HG03196 (cell line): ENCODE measurements around the gene REV3L.
A peak's percentile ranks its signal among the peaks of the same experiment; 100 is the strongest.
"Not testable (repeated sequence)": the region's sequence is repeated elsewhere in the genome, so short reads cannot be mapped to it uniquely, and the experiment has no call there.

Experiments used
- ATAC-seq: cut with Tn5 transposase; IDR thresholded peaks from one replicate; pipeline ENCODE4 v1.9.1; 2021; ENCODE audit not compliant: unreplicated experiment

Gene REV3L

GRCh38 chr6:111499269-111499793 lies 16.3 kb upstream of the REV3L start:
- ATAC-seq, result no peak

DNA sequence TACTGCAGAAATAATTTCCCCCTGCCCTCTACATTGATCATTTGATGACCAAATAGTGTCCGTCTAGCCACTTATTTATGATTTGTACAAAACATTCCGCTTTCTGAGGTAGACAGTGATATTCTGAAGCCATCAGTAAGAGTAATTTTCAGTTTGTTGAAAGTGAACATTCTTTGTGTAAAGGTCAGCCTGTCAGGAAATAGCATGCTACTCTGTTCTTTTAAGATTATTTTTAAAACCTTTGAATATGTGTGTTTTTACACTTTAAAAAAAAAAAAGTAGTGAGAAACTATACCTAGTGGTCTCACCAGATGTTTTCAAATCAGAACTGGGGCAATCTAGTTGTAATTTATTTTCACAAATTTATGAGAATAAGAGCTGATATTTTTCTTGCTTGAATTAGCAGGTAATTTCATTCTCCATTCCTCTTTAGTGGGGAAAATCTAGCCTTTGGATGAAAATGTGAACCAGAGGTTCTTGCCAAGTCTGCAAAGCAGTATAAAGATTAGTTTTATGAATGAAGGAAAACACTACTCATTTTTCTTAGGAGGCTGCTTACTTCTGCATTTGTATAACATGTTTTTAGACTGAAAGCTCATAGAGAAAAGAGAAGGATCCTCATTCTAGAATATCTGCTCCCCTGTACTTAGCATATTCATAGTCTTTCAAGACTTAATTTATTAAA lies 12.1 kb upstream of the REV3L start:
- no peak for ATAC-seq

DNA sequence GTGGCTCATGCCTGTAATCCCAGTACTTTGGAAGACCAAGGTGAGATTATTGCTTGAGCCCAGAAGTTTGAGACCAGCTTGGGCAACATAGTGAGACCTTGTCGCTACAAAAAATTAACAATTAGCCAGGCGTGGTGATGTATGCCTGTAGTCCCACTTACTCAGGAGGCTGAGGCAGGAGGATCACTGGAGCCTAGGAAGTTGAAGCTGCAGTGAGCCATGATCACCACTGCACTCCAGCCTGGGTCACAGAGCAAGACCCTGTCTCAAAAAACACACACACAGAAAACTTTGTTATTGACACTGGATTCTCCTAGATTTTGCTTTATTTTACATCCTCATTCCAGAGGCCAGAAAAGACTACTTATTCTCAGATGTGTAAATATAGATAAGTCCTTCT lies 9.5 kb upstream of the REV3L start:
- ATAC-seq, result no peak

DNA sequence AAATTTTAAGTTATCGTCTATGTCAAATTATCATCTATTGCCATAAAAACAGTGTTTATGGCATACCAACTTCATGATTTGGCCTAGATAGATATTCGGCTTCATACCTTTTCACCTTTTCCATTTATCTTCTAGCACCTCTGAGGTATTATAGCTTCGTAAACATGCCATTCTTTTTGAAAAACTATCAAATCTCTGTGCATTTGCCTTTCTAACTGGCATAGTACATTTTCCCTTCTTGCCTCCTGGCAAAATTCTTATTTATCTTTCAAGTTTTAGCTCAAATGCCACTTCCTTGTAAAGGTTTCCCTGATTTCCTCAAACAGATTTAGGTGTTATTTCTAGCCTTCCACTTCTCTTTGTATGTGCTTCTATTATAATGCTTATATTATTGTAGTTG lies 7.0 kb upstream of the REV3L start:
- ATAC-seq, result no peak

- ATAC-seq, result peak; percentile 29
Observed at GRCh38 chr6:111487661-111488060, 4.6 kb upstream of the REV3L start.

GRCh38 chr6:111486921-111487320 lies 3.9 kb upstream of the REV3L start:
- ATAC-seq, result no peak

GRCh38 chr6:111486475-111486874 lies 3.5 kb upstream of the REV3L start:
- no peak for ATAC-seq

DNA sequence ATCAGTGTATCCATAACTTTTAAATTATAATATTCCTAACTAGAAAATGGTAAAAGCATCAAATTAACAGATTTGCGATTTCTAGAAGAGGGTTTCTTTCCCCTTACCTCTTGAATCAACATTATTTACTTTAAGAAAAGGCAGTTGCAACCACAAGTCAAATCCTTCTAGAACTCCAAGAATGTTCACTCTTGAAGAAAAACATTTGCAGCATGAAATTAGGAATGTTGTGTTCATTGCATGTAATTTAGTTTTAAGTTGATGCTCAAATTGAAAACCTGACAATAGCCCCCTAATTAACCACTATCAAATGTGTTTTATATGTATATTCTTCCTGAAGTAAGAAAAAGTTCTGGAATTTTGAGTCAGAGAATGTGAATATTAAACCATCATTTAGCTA lies 2.3 kb upstream of the REV3L start:
- ATAC-seq, result no peak

DNA sequence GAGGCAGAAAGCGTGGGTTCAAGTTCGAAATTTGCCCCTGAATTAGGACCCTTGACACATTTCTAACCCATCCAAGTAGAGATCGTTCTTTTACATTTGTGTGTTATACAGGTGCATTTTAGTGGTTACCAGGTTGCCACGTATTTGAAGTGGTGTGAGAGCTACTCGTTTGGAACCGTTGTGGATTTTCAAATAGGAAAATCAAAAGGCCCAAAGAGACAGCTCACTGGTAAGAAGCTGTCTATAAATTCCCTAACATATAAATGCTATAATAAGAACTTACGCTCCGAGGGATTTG lies 1.6 kb upstream of the REV3L start:
- ATAC-seq, result no peak

- peak; percentile 50 for ATAC-seq
Observed at GRCh38 chr6:111483736-111484632, 966 bp upstream of the REV3L start.

DNA sequence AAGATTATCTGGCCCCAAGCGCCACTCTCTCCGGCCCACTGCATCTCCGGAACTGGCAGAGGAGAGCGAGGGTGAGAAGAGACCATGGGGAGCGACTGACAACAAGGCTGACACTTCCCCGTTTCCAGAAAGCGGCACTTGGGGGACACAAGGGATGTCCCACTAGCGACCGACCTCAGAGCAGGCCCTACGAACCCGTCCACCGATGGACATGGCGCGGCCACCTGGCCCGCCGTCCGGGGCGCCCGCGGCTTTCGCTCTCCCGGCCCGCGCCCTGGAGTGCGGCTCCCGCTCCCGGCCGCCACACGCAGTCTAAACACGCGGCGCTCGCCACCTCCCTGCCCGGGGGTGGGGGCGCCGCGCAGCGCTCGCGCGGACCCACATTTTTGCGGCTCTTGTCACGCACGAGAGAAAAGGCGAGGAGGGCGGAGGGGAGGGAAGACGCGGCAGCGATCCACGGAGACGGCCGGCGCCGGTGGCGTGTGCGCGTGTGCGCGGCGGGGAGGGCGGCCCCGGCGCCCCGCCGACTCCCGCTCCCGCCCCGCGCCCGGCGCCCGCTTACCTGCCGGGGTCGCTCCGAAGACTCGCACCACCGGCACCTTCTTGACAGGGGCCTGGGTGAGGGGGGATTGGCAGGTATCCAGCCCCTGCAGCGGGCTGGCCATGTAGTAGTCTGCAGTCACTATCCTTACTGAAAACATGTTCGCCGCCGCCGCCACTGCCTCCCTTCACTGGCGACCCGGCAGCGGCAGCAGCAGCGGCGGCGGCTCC lies 645 bp downstream of the REV3L start:
- peak; percentile 17 for ATAC-seq

DNA sequence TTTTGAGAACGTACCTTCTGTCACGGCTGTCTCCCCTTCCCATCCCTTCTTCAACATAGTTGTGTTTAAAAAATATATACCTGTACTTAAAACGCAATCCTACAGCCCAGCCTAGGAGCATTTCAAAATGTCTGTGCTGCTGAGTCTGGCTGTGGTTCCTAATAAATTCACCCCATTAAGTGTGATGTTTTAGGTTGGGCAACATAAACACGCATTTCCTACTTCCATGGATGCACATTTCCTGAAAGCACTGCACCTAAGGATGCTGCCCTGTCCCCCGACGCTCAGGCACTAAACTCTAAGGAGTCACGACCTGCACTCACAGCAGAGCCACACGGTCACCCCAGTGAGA lies 1.2 kb downstream of the REV3L start:
- no peak for ATAC-seq

- ATAC-seq, result no peak
Observed at GRCh38 chr6:111480988-111481822, 1.8 kb downstream of the REV3L start.

DNA sequence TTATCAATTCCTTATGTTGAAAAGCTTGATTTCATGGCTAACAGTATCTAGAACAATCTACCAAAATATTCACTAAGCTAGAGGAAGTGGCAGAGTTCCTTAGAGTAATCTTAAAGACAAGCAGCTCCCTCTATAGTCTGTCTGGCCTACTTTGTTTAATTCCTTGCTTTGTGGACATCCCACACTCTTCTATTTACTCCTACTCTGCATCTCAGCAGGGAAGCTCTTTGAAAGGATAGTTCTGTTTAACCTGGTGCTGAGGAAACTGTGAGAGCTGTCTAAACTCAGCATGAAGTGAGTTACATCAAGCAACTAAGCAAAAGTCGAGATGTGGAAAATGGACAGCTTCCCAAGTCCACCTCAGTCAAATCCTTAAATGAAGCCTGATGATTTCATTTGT lies 4.3 kb downstream of the REV3L start:
- no peak for ATAC-seq

- ATAC-seq, result no peak
Observed at GRCh38 chr6:111478064-111478476, 4.9 kb downstream of the REV3L start.

DNA sequence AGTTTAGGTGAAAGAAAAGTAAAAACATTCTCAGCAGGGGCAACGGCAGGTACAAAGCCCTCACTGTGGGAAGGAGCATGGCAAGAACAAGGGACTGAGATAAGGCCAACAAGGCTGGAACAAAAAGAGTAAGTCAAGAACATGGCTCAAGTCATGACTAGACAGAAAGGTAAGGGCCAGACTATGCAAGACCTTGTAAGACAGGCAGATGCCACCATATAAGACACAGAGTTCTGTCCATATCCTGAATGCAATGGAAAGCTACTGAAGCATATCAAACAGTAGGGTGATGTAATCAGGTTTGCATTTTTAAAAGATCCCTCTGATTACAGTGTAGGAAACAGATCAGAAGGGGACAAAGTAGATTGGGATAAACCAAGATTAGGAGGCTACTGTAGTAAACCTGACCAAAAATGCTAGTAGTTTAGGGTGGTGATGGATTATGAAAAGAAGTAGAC lies 5.5 kb downstream of the REV3L start:
- no peak for ATAC-seq

DNA sequence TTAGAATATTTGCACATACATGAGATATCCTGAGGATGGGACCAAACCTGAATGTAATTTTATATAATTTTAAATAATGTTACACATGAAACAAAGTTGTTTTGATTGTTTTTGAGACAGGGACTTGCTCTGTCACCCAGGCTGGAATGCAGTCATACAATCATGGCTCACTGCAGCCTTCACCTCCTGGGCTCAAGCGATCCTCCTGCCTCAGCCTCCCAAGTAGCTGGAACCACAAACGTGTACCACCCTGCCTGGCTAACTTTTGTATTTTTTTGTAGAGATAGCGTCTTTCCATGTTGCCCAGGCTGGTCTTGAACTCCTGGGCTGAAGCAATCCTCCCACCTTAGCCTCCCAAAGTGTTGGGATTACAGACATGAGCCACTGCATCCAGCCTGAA lies 7.0 kb downstream of the REV3L start:
- not testable (repeated sequence) for ATAC-seq

- no peak for ATAC-seq
Observed at GRCh38 chr6:111474771-111475170, 8.2 kb downstream of the REV3L start.

GRCh38 chr6:111474106-111474505 lies 8.9 kb downstream of the REV3L start:
- no peak for ATAC-seq

DNA sequence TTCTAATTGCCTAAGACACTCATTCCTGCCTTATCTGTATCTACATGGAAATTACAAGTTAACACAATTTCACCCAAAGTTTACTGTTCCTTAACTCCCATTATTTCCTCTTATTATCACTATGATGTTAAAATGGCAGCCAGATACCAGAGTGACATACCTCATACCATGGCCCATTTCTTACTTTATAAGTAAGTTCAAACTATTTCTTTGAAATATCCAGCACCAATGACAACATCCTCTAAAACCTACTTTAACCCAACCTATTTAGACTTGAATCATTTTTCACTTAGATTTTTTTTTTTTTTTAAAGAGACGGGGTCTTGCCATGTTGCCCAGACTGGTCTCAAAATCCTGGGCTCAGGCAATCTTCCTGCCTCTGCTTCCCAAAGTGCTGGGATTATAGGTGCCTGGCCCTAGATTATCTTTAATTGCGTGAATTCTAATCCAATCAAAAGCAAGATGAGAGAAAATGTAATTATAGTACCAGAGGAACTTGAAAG lies 10.0 kb downstream of the REV3L start:
- ATAC-seq, result no peak

GRCh38 chr6:111471958-111472357 lies 11.1 kb downstream of the REV3L start:
- ATAC-seq, result no peak
